Gastroesophageal sphincter (tissue), 4 donors: ENCODE data around the gene A2M. TPM values are rescaled to one million over a fixed set of nuclear protein-coding genes. Genes with fewer than 3 reads are reported as not detected.
A peak's percentile ranks its signal among the peaks of the same experiment; 100 is the strongest.

ENCODE experiments used
- ATAC-seq: fragments of 150-250 bp; one replicate; pipeline ENCODE4 v1.9.1; 2016; ENCODE audit warnings: mild to moderate bottlenecking, moderate library complexity
- H3K27ac ChIP-seq, 4 donors: fragments of 200-600 bp; sonication (generic) in 3 of 4; 1 replicate in 3 of 4; 2 replicates in 1 of 4; pipeline ENCODE4 v1.5.1; 2016 to 2019
- H3K27me3 ChIP-seq: fragments of 200-600 bp; sonication (generic); one replicate; pipeline ENCODE4 v1.5.1; 2019
- H3K36me3 ChIP-seq, 2 donors: fragments of 200-600 bp; sonication (generic); one replicate each; pipeline ENCODE4 v1.5.1; 2019; ENCODE audit warnings: control low read depth in 1 of 2
- H3K4me1 ChIP-seq, 3 donors: fragments of 200-600 bp; sonication (generic); 1 replicate in 2 of 3; 2 replicates in 1 of 3; pipeline ENCODE4 v1.5.1; 2016 to 2019; ENCODE audit warnings: control low read depth in 2 of 3
- H3K4me3 ChIP-seq, 2 donors: fragments of 200-600 bp; sonication (generic); one replicate each; pipeline ENCODE4 v1.5.1; 2019; ENCODE audit warnings: mild to moderate bottlenecking in 1 of 2, moderate library complexity in 1 of 2
- H3K9me3 ChIP-seq, 3 donors: fragments of 200-600 bp; sonication (generic); one replicate each; pipeline ENCODE4 v1.5.1; 2017 to 2019; ENCODE audit warnings: control low read depth in 2 of 3
- CTCF ChIP-seq, 4 experiments: fragments of 200-600 bp in 2 of 4; fragments of 450-650 bp in 2 of 4; sonication (generic) in 1 of 4; IDR thresholded peaks; one replicate each; pipeline ENCODE4 v1.5.1; 2017 to 2019; ENCODE audit warnings: antibody characterized with exemption in 4 of 4, mild to moderate bottlenecking in 2 of 4, moderate library complexity in 2 of 4
- EP300 ChIP-seq: sonication (generic); formaldehyde crosslinking; IDR thresholded peaks from one replicate; pipeline ENCODE4 v1.6.1; 2017; ENCODE audit warnings: antibody characterized with exemption, mild to moderate bottlenecking
- POLR2A ChIP-seq, 2 donors: fragments of 450-650 bp; IDR thresholded peaks; one replicate each; pipeline ENCODE4 v1.6.1; 2017; ENCODE audit warnings: antibody characterized with exemption in 2 of 2, mild to moderate bottlenecking in 2 of 2, moderate library complexity in 1 of 2
- POLR2AphosphoS5 ChIP-seq: sonication (generic); formaldehyde crosslinking; IDR thresholded peaks from one replicate; pipeline ENCODE4 v1.6.1; 2017; ENCODE audit warnings: antibody characterized with exemption
- WGBS, 2 donors: methylation state at CpG; one replicate each; pipeline ENCODE4 v1.1.5; 2018; ENCODE audit warnings: low coverage in 1 of 2; 5-methylcytosine and 5-hydroxymethylcytosine counted together
- total RNA-seq, 4 donors: library from RNA; depleted of rRNA; stranded (reverse); fragments of >200 nt; gene quantifications; one replicate each; pipeline ENCODE4 v1.1.0, GENCODE V29; 2016

A2M gene
- total RNA-seq, 4 donors from 2014 or later, result 268 to 632 (median 588) TPM

GRCh38 chr12:9113296-9113986 is 2.3 kb downstream of the A2M start:
- H3K9me3 ChIP-seq, result no peaks in the 10 kb centered on the region
- peaks cover 3 to 50% of the 10 kb centered on the region in 2 donors for H3K36me3 ChIP-seq
- H3K27ac ChIP-seq, result peak overlapping the region; percentile 36 to 83 (median 56)
- WGBS, 2 donors, result 42 to 58% methylated on average over 3 of the region's 7 CpGs
- no peak for TF ChIP-seq POLR2A (IDR thresholded peaks at IDR 0.05)
- TF ChIP-seq POLR2AphosphoS5, result no peak
- TF ChIP-seq CTCF (IDR thresholded peaks at IDR 0.05), result no peak
- TF ChIP-seq EP300, result no peak
- H3K4me3 ChIP-seq, result peak overlapping the region; percentile 53 to 92
- no peak for ATAC-seq
- peaks cover 7 to 50% (median 12%) of the 10 kb centered on the region in 3 donors for H3K4me1 ChIP-seq
- no peaks in the 10 kb centered on the region for H3K27me3 ChIP-seq

DNA sequence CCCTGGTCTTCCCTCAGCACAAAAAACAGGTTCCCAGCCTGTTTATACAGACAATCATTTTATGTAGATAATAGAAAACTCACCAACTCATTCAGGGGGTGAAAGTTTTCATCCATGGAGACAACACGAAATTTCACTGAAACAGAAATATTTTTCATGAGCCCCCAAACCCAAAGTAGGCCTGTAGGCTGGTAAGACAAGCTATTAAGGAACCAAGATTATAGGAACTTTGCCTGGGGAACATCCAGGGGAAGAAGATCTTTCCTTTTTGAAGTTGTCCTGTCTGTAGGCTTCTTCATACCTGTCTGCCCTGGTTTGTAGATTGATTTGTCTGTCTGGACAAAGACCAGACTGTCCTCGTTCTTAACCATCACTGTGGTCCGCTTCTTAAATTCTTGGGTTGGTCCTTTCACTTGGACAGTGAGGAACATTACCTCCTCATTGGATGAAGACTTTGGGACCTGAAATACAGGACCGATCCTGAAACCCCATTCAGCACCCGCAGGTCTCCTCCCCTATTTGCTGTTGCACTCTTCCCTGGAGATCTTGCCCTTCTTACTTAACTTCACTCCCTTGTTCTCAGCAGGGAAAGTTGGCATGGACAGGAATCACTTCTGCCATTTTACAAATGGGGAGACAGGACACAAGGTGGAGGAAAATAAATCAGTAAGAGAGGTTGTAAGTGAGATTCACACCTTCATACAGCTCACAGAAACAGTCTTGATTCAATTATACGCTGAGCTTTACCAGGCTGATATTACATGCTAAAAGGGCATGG is 3.5 kb downstream of the A2M start:
- Histone ChIP-seq H3K4me3 (peak overlapping the region in 1 of 2 donors; percentile 53), H3K9me3 (no peaks in the 10 kb centered on the region), H3K4me1 (peaks cover 0 to 38% (median 2%) of the 10 kb centered on the region in 3 donors), H3K27ac (peak overlapping the region in 2 of 4 donors; percentile 49 to 83), H3K27me3 (no peaks in the 10 kb centered on the region), H3K36me3 (peaks cover 3 to 62% of the 10 kb centered on the region in 2 donors)
- WGBS, 2 donors, result 86 to 94% methylated on average over 6 of the region's 6 CpGs
- no peak for ATAC-seq
- TF ChIP-seq POLR2AphosphoS5 (no peak), CTCF (IDR thresholded peaks at IDR 0.05) (no peak), EP300 (no peak), POLR2A (IDR thresholded peaks at IDR 0.05) (no peak)

DNA sequence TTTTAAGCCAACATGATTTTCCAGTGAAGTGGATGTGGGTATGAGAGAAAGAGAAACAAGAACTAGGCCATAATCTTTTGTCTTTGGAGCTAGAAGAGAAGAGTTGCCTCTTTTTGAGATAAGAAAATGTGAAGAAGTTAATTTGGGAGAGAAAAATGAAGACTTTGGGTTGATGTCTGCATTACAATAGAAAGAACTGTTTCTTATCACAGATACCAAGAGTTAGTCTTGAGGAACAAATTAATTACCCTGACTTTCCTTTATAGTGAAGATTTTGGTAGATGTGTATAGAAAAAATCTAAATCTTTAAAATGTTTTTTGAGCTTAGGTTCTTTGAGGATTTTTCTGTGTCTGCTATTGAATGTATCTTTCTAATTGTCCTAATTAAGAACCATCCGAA is 4.2 kb downstream of the A2M start:
- no peak for TF ChIP-seq CTCF (IDR thresholded peaks at IDR 0.05)
- no peak for TF ChIP-seq POLR2AphosphoS5
- no peak for TF ChIP-seq POLR2A (IDR thresholded peaks at IDR 0.05)
- TF ChIP-seq EP300, result no peak
- H3K27ac ChIP-seq, result peak overlapping the region in 1 of 4 donors; percentile 83
- ATAC-seq, result no peak
- H3K4me1 ChIP-seq, result peaks cover 0 to 31% (median 0%) of the 10 kb centered on the region in 3 donors
- 89 to 93% methylated on average over 1 of the region's 1 CpG for WGBS, 2 donors
- H3K36me3 ChIP-seq, result peaks cover 7 to 69% of the 10 kb centered on the region in 2 donors
- H3K27me3 ChIP-seq, result no peaks in the 10 kb centered on the region
- H3K9me3 ChIP-seq, result no peaks in the 10 kb centered on the region
- peak overlapping the region in 1 of 2 donors; percentile 53 for H3K4me3 ChIP-seq

GRCh38 chr12:9109737-9110491 is 5.8 kb downstream of the A2M start:
- Histone ChIP-seq H3K4me3 (no peak overlapping the region), H3K36me3 (peaks cover 8 to 85% of the 10 kb centered on the region in 2 donors), H3K27ac (no peak overlapping the region), H3K4me1 (peaks cover 0 to 24% (median 0%) of the 10 kb centered on the region in 3 donors), H3K9me3 (no peaks in the 10 kb centered on the region), H3K27me3 (no peaks in the 10 kb centered on the region)
- WGBS, 2 donors, result 83 to 93% methylated on average over 3 of the region's 3 CpGs
- ATAC-seq, result no peak
- no peak for TF ChIP-seq POLR2A (IDR thresholded peaks at IDR 0.05)
- no peak for TF ChIP-seq CTCF (IDR thresholded peaks at IDR 0.05)
- TF ChIP-seq POLR2AphosphoS5, result no peak
- TF ChIP-seq EP300, result no peak
